ENCODE data around the gene CAPN14. TPM values are rescaled to one million over a fixed set of nuclear protein-coding genes. Genes with fewer than 3 reads are reported as not detected.

CAPN14 gene
- total and polyA plus RNA-seq, 12 donors = 0.10 to 0.28 (median 0.11) TPM; not detected in 5

GRCh38 chr2:31248139-31248538 lies 30.8 kb upstream of the CAPN14 start:
- 81 to 91% (median 88%) methylated on average over 3 of the region's 3 CpGs for WGBS, 4 donors
- no peak for DNase-seq
- Histone ChIP-seq H3K27ac (no peak overlapping the region), H3K36me3 (replicated peaks in 1 of 2) (peaks cover 0 to 20% of the 10 kb centered on the region in 2 donors), H3K27me3 (no peaks in the 10 kb centered on the region), H3K4me1 (replicated peaks in 1 of 2) (no peaks in the 10 kb centered on the region), H3K4me3 (no peak overlapping the region), H3K9me3 (replicated peaks in 1 of 3) (no peaks in the 10 kb centered on the region)
- intact Hi-C loops (cut with DNase I) = loop anchor here in 1 of 2 donors (10.0 kb wide), 1 partner anchor 67 kb away; no protein-coding TSS in a partner anchor
- TF ChIP-seq POLR2A (IDR thresholded peaks at IDR 0.05) = no peak
- TF ChIP-seq CTCF (IDR thresholded peaks at IDR 0.05) = no peak

GRCh38 chr2:31247711-31248110 lies 30.4 kb upstream of the CAPN14 start:
- Histone ChIP-seq H3K36me3 (replicated peaks in 1 of 2) (peaks cover 0 to 20% of the 10 kb centered on the region in 2 donors), H3K9me3 (replicated peaks in 1 of 3) (no peaks in the 10 kb centered on the region), H3K27ac (no peak overlapping the region), H3K4me1 (replicated peaks in 1 of 2) (no peaks in the 10 kb centered on the region), H3K4me3 (no peak overlapping the region), H3K27me3 (no peaks in the 10 kb centered on the region)
- intact Hi-C loops (cut with DNase I) = loop anchor here in 1 of 2 donors (10.0 kb wide), 1 partner anchor 67 kb away; no protein-coding TSS in a partner anchor
- TF ChIP-seq CTCF (IDR thresholded peaks at IDR 0.05) (no peak), POLR2A (IDR thresholded peaks at IDR 0.05) (no peak)
- DNase-seq = peak in 1 of 7 donors; percentile 20
- WGBS, 4 donors = 83 to 91% (median 87%) methylated on average over 5 of the region's 5 CpGs

GRCh38 chr2:31246184-31246852 lies 29.0 kb upstream of the CAPN14 start:
- 84 to 87% (median 85%) methylated on average over 3 of the region's 3 CpGs for WGBS, 4 donors
- TF ChIP-seq CTCF (IDR thresholded peaks at IDR 0.05) = no peak
- TF ChIP-seq POLR2A (IDR thresholded peaks at IDR 0.05) = no peak
- intact Hi-C loops (cut with DNase I) = loop anchor here in 1 of 2 donors (10.0 kb wide), 1 partner anchor 68 kb away; no protein-coding TSS in a partner anchor
- DNase-seq = no peak
- H3K4me1 ChIP-seq (replicated peaks in 1 of 2) = no peaks in the 10 kb centered on the region
- no peak overlapping the region for H3K4me3 ChIP-seq
- H3K36me3 ChIP-seq (replicated peaks in 1 of 2) = peaks cover 0 to 20% of the 10 kb centered on the region in 2 donors
- H3K27ac ChIP-seq = no peak overlapping the region
- no peaks in the 10 kb centered on the region for H3K27me3 ChIP-seq
- H3K9me3 ChIP-seq (replicated peaks in 1 of 3) = no peaks in the 10 kb centered on the region

GRCh38 chr2:31244101-31244500 lies 26.8 kb upstream of the CAPN14 start:
- Histone ChIP-seq H3K36me3 (replicated peaks in 1 of 2) (peaks cover 0 to 20% of the 10 kb centered on the region in 2 donors), H3K4me3 (no peak overlapping the region), H3K27ac (no peak overlapping the region), H3K4me1 (replicated peaks in 1 of 2) (peaks cover 0 to 5% of the 10 kb centered on the region in 2 donors), H3K27me3 (no peaks in the 10 kb centered on the region), H3K9me3 (replicated peaks in 1 of 3) (no peaks in the 10 kb centered on the region)
- intact Hi-C loops (cut with DNase I) = loop anchor here in 1 of 2 donors (10.0 kb wide), 1 partner anchor 71 kb away; no protein-coding TSS in a partner anchor
- TF ChIP-seq POLR2A (IDR thresholded peaks at IDR 0.05) (no peak), CTCF (IDR thresholded peaks at IDR 0.05) (no peak)
- no peak for DNase-seq
- 93 to 100% (median 96%) methylated on average over 9 to 10 of the region's 10 CpGs for WGBS, 4 donors

All from adrenal gland (tissue), 12 donors.